Skeletal muscle tissue (tissue), 4 donors: ENCODE measurements around the gene KHK. TPM values are rescaled to one million over a fixed set of nuclear protein-coding genes. Genes with fewer than 3 reads are reported as not detected.

ENCODE experiments used
- H3K27ac ChIP-seq: one replicate; pipeline ENCODE4 v1.7.0; 2013; ENCODE audit warnings: mild to moderate bottlenecking, low read depth, low read length, inconsistent platforms
- H3K27me3 ChIP-seq, 3 donors: one replicate each; pipeline ENCODE4 v1.7.0; 2013; ENCODE audit warnings: low read length in 3 of 3; ENCODE audit not compliant: control insufficient read depth in 3 of 3, insufficient read depth in 3 of 3
- H3K36me3 ChIP-seq, 3 donors: one replicate each; pipeline ENCODE4 v1.7.0; 2013; ENCODE audit warnings: low read length in 3 of 3; ENCODE audit not compliant: control insufficient read depth in 3 of 3, insufficient read depth in 3 of 3
- H3K4me1 ChIP-seq, 3 donors: one replicate each; pipeline ENCODE4 v1.7.0; 2013; ENCODE audit warnings: low read length in 3 of 3, mild to moderate bottlenecking in 3 of 3; ENCODE audit not compliant: control insufficient read depth in 3 of 3, insufficient read depth in 3 of 3
- H3K4me3 ChIP-seq, 3 donors: one replicate each; pipeline ENCODE4 v1.7.0; 2013; ENCODE audit warnings: low read length in 3 of 3
- H3K9ac ChIP-seq, 3 donors: one replicate each; pipeline ENCODE4 v1.7.0; 2013; ENCODE audit warnings: low read length in 3 of 3, mild to moderate bottlenecking in 3 of 3, moderate library complexity in 2 of 3, low read depth in 1 of 3
- H3K9me3 ChIP-seq, 3 donors: one replicate each; pipeline ENCODE4 v1.7.0; 2013; ENCODE audit warnings: low read length in 3 of 3; ENCODE audit not compliant: control insufficient read depth in 3 of 3
- total RNA-seq: library from RNA; depleted of rRNA; stranded (reverse); fragments of >200 nt; gene quantifications from one replicate; pipeline ENCODE4 v1.2.3, GENCODE V29; 2014
- donor health status: Osteomylitis.

The KHK gene
- total RNA-seq: 2.1 TPM

GRCh38 chr2:27086724-27087593 is at the start of gene KHK:
KHK (plus strand) TSS chr2:27086772; CDS start chr2:27087260, 488 bp downstream.
- Histone ChIP-seq H3K9ac (peak within 1 kb of the TSS; percentile 61 to 86 (median 76)), H3K4me3 (peak within 1 kb of the TSS; percentile 77 to 88 (median 87)), H3K4me1 (peaks cover 40 to 52% (median 43%) of the 10 kb centered on the region in 3 donors), H3K36me3 (no peaks in the 10 kb centered on the region), H3K27ac (peak within 1 kb of the TSS; percentile 75), H3K9me3 (no peaks in the 10 kb centered on the region), H3K27me3 (no peaks in the 10 kb centered on the region)

DNA sequence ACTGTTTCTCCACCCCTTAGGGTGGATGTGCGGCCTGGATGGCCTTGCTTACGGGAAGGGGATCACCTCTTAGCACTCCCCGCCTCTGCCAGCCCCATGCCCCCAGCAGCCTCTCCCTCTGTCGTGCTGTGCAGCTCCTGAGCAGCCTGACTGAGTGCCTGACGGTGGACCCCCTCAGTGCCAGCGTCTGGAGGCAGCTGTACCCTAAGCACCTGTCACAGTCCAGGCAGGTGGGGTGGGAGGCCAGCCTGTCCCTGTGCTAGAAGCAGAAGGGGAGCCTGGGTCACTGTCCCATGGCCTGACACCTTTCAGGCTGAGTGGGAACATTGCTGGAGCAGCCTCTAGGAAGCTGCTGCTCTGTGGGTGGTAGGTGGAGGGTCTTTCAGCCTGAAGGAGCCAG is 48.6 kb upstream of the KHK start:
- no peak overlapping the region for H3K9ac ChIP-seq

DNA sequence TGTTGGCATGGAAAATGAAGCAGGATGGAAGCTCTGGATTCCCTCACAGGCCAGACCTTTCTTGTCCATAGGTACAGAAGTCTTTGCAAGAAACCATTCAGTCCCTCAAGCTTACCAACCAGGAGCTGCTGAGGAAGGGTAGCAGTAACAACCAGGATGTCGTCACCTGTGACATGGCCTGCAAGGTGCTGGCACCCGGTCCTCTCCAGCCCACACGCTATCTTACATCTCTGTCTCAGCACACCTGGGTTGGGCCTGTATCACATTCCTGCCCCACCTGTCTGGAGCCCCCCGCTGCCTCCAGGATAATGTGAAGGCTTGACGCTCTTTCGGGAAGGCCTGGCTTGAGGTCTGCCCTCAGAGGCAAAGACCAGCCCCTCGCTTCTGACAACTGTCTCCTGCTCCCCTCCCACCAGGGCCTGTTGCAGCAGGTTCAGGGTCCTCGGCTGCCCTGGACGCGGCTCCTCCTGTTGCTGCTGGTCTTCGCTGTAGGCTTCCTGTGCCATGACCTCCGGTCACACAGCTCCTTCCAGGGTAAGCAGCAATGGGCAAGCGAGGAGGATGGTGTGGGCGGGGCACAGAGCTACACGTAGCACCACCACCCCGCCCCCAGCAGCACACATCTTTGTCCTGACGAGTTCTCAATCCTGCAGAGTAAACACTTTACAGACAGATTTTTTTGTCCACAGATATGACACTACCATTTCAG is 47.8 kb upstream of the KHK start:
- Histone ChIP-seq H3K27ac (no peak overlapping the region), H3K36me3 (peaks cover 61 to 67% (median 62%) of the 10 kb centered on the region in 3 donors), H3K4me1 (peaks cover 13 to 27% (median 18%) of the 10 kb centered on the region in 3 donors)

More for the DNA sequence above, 48.6 kb upstream of the KHK start:
- Histone ChIP-seq H3K4me3 (no peak overlapping the region), H3K9me3 (no peaks in the 10 kb centered on the region), H3K27ac (no peak overlapping the region), H3K36me3 (peaks cover 61 to 67% (median 62%) of the 10 kb centered on the region in 3 donors), H3K27me3 (no peaks in the 10 kb centered on the region), H3K4me1 (peaks cover 19 to 34% (median 26%) of the 10 kb centered on the region in 3 donors)

GRCh38 chr2:27039426-27039825 is 47.1 kb upstream of the KHK start:
- Histone ChIP-seq H3K27me3 (no peaks in the 10 kb centered on the region), H3K4me1 (peaks cover 6 to 20% (median 14%) of the 10 kb centered on the region in 3 donors), H3K9ac (no peak overlapping the region), H3K9me3 (no peaks in the 10 kb centered on the region), H3K36me3 (peaks cover 61 to 67% (median 62%) of the 10 kb centered on the region in 3 donors), H3K4me3 (no peak overlapping the region), H3K27ac (no peak overlapping the region)

More for the DNA sequence above, 47.8 kb upstream of the KHK start:
- Histone ChIP-seq H3K9me3 (no peaks in the 10 kb centered on the region), H3K27me3 (no peaks in the 10 kb centered on the region), H3K4me3 (no peak overlapping the region), H3K9ac (no peak overlapping the region)

- Histone ChIP-seq H3K9me3 (no peaks in the 10 kb centered on the region), H3K4me1 (peaks cover 4 to 16% (median 14%) of the 10 kb centered on the region in 3 donors), H3K36me3 (peaks cover 60 to 66% (median 61%) of the 10 kb centered on the region in 3 donors), H3K27ac (no peak overlapping the region), H3K27me3 (no peaks in the 10 kb centered on the region), H3K9ac (no peak overlapping the region), H3K4me3 (no peak overlapping the region)
Observed at GRCh38 chr2:27039871-27040270, 46.7 kb upstream of the KHK start.

DNA sequence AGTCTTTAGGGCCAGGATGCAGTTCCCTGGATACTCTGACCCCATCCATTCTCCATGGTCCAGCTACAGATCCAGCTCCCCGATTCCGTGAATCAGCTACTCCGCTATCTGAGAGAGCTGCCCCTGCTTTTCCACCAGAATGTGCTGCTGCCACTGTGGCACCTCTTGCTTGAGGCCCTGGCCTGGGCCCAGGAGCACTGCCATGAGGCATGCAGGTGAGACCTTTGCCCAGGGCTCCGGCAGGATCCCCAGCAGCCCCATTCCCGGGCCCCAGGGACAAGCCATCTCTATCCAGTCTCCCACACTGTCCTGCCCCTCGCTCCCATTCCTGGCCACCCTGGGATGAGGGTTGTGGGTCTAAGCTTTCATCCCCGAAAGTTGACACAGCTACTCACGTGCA is 46.3 kb upstream of the KHK start:
- H3K27me3 ChIP-seq: no peaks in the 10 kb centered on the region
- H3K4me1 ChIP-seq: peaks cover 3 to 13% (median 11%) of the 10 kb centered on the region in 3 donors
- H3K36me3 ChIP-seq: peaks cover 56 to 62% (median 57%) of the 10 kb centered on the region in 3 donors
- H3K9ac ChIP-seq: no peak overlapping the region
- H3K9me3 ChIP-seq: no peaks in the 10 kb centered on the region
- H3K4me3 ChIP-seq: no peak overlapping the region
- H3K27ac ChIP-seq: no peak overlapping the region

- Histone ChIP-seq H3K4me3 (no peak overlapping the region), H3K9me3 (no peaks in the 10 kb centered on the region), H3K27me3 (no peaks in the 10 kb centered on the region), H3K4me1 (peaks cover 3 to 13% (median 11%) of the 10 kb centered on the region in 3 donors), H3K27ac (peak overlapping the region; percentile 14), H3K9ac (no peak overlapping the region), H3K36me3 (peaks cover 42 to 47% (median 42%) of the 10 kb centered on the region in 3 donors)
Observed at GRCh38 chr2:27041752-27042151, 44.8 kb upstream of the KHK start.

DNA sequence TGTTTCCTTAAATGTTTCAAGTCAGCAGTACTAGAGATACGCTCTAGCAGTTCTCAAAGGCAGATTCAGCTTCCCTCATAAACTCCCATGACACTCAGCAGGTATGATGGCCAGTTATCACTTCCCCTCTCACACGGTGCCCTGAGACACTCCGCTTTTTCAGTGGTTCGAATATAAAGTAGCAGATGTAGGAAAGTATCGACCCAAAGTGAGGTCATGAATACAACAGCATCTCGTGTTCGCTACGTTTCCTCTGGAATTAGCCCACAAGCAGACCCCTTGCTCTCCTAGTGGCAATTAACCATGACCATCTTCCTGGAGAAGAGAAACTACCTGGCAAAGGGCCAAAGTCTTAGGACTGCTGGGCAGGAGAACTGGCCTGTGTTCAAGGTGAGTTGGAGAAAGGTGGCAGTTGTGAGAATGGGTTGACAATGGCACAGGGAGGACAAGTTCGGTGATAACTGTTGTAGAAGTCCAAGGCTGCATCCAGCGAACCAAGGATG is 44.4 kb upstream of the KHK start:
- Histone ChIP-seq H3K4me1 (peaks cover 3 to 13% (median 11%) of the 10 kb centered on the region in 3 donors), H3K4me3 (no peak overlapping the region), H3K36me3 (peaks cover 38 to 43% (median 38%) of the 10 kb centered on the region in 3 donors), H3K27ac (peak overlapping the region; percentile 14), H3K27me3 (no peaks in the 10 kb centered on the region), H3K9me3 (no peaks in the 10 kb centered on the region), H3K9ac (no peak overlapping the region)

- no peak overlapping the region for H3K9ac ChIP-seq
- H3K36me3 ChIP-seq: peaks cover 29 to 34% (median 29%) of the 10 kb centered on the region in 3 donors
- peaks cover 3 to 13% (median 11%) of the 10 kb centered on the region in 3 donors for H3K4me1 ChIP-seq
Observed at GRCh38 chr2:27042985-27043634, 43.5 kb upstream of the KHK start.

More at GRCh38 chr2:27042985-27043634, 43.5 kb upstream of the KHK start:
- no peak overlapping the region for H3K4me3 ChIP-seq
- H3K27me3 ChIP-seq: no peaks in the 10 kb centered on the region
- H3K27ac ChIP-seq: no peak overlapping the region
- no peaks in the 10 kb centered on the region for H3K9me3 ChIP-seq
